HCT116 (cell line): ENCODE measurements around the gene TWF1. TPM values are rescaled to one million over a fixed set of nuclear protein-coding genes. Genes with fewer than 3 reads are reported as not detected.

Experiments used
- ATAC-seq: fragments of 200-7000 bp; cut with Tn5 transposase; 2 replicates; pipeline ENCODE4 v1.9.1; 2020; ENCODE audit warnings: mild to moderate bottlenecking, moderate library complexity
- BruUV-seq: library from RNA; stranded (reverse); fragments of 400-500 nt; replicated peaks from 2 replicates; lab custom pipeline; 2021; lab: Mats Ljungman, UMichigan
- CTCF ChIA-PET: fragments of 300-600 bp; sonication (Branson Sonifier 250); formaldehyde crosslinking; loops from one replicate; lab custom pipeline; 2021; ENCODE audit warnings: antibody characterized with exemption; lab: Charles Lee
- POLR2A ChIA-PET: fragments of 300-600, 350-600 bp; sonication (Branson Sonifier 250); formaldehyde crosslinking; loops from one replicate; lab custom pipeline; 2021; ENCODE audit warnings: antibody characterized with exemption; lab: Charles Lee
- RAD21 ChIA-PET, 2 experiments: fragments of 300-600 bp; sonication (Branson Sonifier 250); formaldehyde crosslinking; loops; one replicate each; lab custom pipeline; 2023; ENCODE audit warnings: low total read pairs in 2 of 2; ENCODE audit not compliant: uncharacterized antibody in 2 of 2, unreplicated experiment in 2 of 2, low non-redundant PET in 1 of 2; lab: Charles Lee
- DNase-seq: peaks from one replicate; pipeline ENCODE4 v3.0.0-alpha.2; 2010; ENCODE audit warnings: low read depth, low spot score
- H2AFZ ChIP-seq: fragments of 200-600 bp; shearing (Covaris generic), sonication (generic); 2 replicates; pipeline ENCODE4 v1.6.1; 2017; ENCODE audit warnings: low read depth, mixed run types, mixed read lengths, antibody characterized with exemption, low read length; ENCODE audit not compliant: poor library complexity, severe bottlenecking
- H3K27ac ChIP-seq: 2 replicates; pipeline ENCODE4 v1.5.1; 2012; ENCODE audit warnings: low read depth, low read length
- H3K27me3 ChIP-seq: fragments of 200-600 bp; sonication (generic); 2 replicates; pipeline ENCODE4 v1.6.1; 2016; ENCODE audit warnings: mixed run types, low read length, mixed read lengths; ENCODE audit not compliant: insufficient read depth
- H3K36me3 ChIP-seq, 2 experiments: fragments of 200-500 bp in 1 of 2; fragments of 200-600 bp in 1 of 2; sonication (Bioruptor generic) in 1 of 2; sonication (generic) in 1 of 2; 2 replicates each; pipeline versions ENCODE4 v1.5.1 to v1.6.1; 2014 to 2016; ENCODE audit warnings: low read length in 2 of 2, inconsistent platforms in 1 of 2, mixed read lengths in 1 of 2, mixed run types in 1 of 2; ENCODE audit not compliant: insufficient read depth in 2 of 2, control insufficient read depth in 1 of 2
- H3K4me1 ChIP-seq, 2 experiments: fragments of 200-600 bp in 1 of 2; sonication (generic) in 1 of 2; 2 replicates each; pipeline versions ENCODE4 v1.5.1 to v1.6.1; 2012 to 2017; ENCODE audit warnings: low read length in 2 of 2, inconsistent platforms in 1 of 2, mild to moderate bottlenecking in 1 of 2, mixed read lengths in 1 of 2, mixed run types in 1 of 2, moderate library complexity in 1 of 2; ENCODE audit not compliant: insufficient read depth in 2 of 2, control insufficient read depth in 1 of 2
- H3K4me2 ChIP-seq: fragments of 200-600 bp; sonication (generic); 2 replicates; pipeline ENCODE4 v1.6.1; 2017; ENCODE audit warnings: mixed run types, low read length, mixed read lengths
- H3K4me3 ChIP-seq, 2 experiments: fragments of 200-600 bp in 1 of 2; sonication (generic) in 1 of 2; replicated peaks in 1 of 2; 2 replicates each; pipeline ENCODE4 v1.5.1; 2011 to 2016; ENCODE audit warnings: low read length in 2 of 2, control low read depth in 1 of 2, low read depth in 1 of 2, mild to moderate bottlenecking in 1 of 2, mixed read lengths in 1 of 2, mixed run types in 1 of 2
- H3K79me2 ChIP-seq: fragments of 200-600 bp; sonication (generic); 2 replicates; pipeline ENCODE4 v1.6.1; 2017; ENCODE audit warnings: mild to moderate bottlenecking, mixed run types, low read length, moderate library complexity, mixed read lengths; ENCODE audit not compliant: insufficient read depth
- H3K9ac ChIP-seq: fragments of 200-600 bp; sonication (generic); 2 replicates; pipeline ENCODE4 v1.6.1; 2016; ENCODE audit warnings: low read length, mixed read lengths
- H3K9me2 ChIP-seq: fragments of 200-600 bp; sonication (generic), shearing (Covaris generic); 2 replicates; pipeline ENCODE4 v1.6.1; 2017; ENCODE audit warnings: mixed run types, mild to moderate bottlenecking, moderate library complexity; ENCODE audit not compliant: insufficient read depth
- H3K9me3 ChIP-seq, 2 experiments: fragments of 200-500 bp in 1 of 2; fragments of 200-600 bp in 1 of 2; sonication (Bioruptor generic) in 1 of 2; sonication (generic) in 1 of 2; 2 replicates each; pipeline ENCODE4 v1.6.1; 2014 to 2017; ENCODE audit warnings: low read length in 2 of 2, mixed read lengths in 2 of 2, inconsistent platforms in 1 of 2, low read depth in 1 of 2, mild to moderate bottlenecking in 1 of 2, mixed run types in 1 of 2, moderate library complexity in 1 of 2; ENCODE audit not compliant: control insufficient read depth in 1 of 2, insufficient read depth in 1 of 2
- H4K20me1 ChIP-seq: fragments of 200-600 bp; sonication (generic), shearing (Covaris generic); 2 replicates; pipeline ENCODE4 v1.6.1; 2017; ENCODE audit warnings: mixed run types, mild to moderate bottlenecking, moderate library complexity; ENCODE audit not compliant: insufficient read depth
- CEBPB ChIP-seq: IDR thresholded peaks from 2 replicates; pipeline ENCODE4 v1.6.1; 2012; ENCODE audit warnings: low read depth
- ELF1 ChIP-seq: IDR thresholded peaks from 2 replicates; pipeline ENCODE4 v1.6.1; 2012; ENCODE audit warnings: low read depth, borderline replicate concordance
- EZH2 ChIP-seq: fragments of 200-600 bp; sonication (generic); IDR thresholded peaks from 2 replicates; pipeline ENCODE4 v1.6.1; 2017; ENCODE audit warnings: antibody characterized with exemption, mixed run types
- FOSL1 ChIP-seq: IDR thresholded peaks from 2 replicates; pipeline ENCODE4 v1.6.1; 2012; ENCODE audit warnings: low read depth
- JUND ChIP-seq: IDR thresholded peaks from 2 replicates; pipeline ENCODE4 v1.6.1; 2012
- POLR2A ChIP-seq: IDR thresholded peaks from 2 replicates; pipeline ENCODE4 v1.7.0; 2011; ENCODE audit warnings: borderline replicate concordance; ENCODE audit not compliant: insufficient read depth, insufficient read length; ENCODE audit errors: extremely low read depth
- RAD21 ChIP-seq: IDR thresholded peaks from 2 replicates; pipeline ENCODE4 v1.6.1; 2012; ENCODE audit warnings: low read depth, mild to moderate bottlenecking
- YY1 ChIP-seq: IDR thresholded peaks from 2 replicates; pipeline ENCODE4 v1.6.1; 2011; ENCODE audit warnings: low read length, low read depth, moderate library complexity, mild to moderate bottlenecking; ENCODE audit not compliant: insufficient replicate concordance; ENCODE audit errors: extremely low read depth
- ZFX ChIP-seq: fragments of 450-650 bp; IDR thresholded peaks from 2 replicates; pipeline ENCODE4 v1.6.1; 2017
- intact Hi-C: fragments of 100-400 bp; cut with micrococcal nuclease; formaldehyde crosslinking; loops from 2 replicates; pipeline ENCODE4 v1.10.0; 2022
- total RNA-seq: library from RNA; stranded (reverse); gene quantifications from one replicate; pipeline ENCODE4 v1.2.1, GENCODE V29; 2021; ENCODE audit not compliant: unreplicated experiment
- TF ChIP-seq, protein P1 (sequence below), 3 experiments: fragments of 200-600 bp in 1 of 3; sonication (generic) in 1 of 3; IDR thresholded peaks in 2 of 3; conservative IDR thresholded peaks in 1 of 3; 2 replicates each; pipeline ENCODE4 v1.5.1; 2012 to 2017; ENCODE audit warnings: low read depth in 2 of 3, low read length in 2 of 3, antibody characterized with exemption in 1 of 3, borderline replicate concordance in 1 of 3, control low read depth in 1 of 3, mild to moderate bottlenecking in 1 of 3, mixed read lengths in 1 of 3, mixed run types in 1 of 3, moderate library complexity in 1 of 3; ENCODE audit not compliant: insufficient read depth in 1 of 3
- TF ChIP-seq, protein P2 (sequence below): IDR thresholded peaks from 2 replicates; pipeline ENCODE4 v1.6.1; 2012

Gene TWF1
- total RNA-seq, 1 experiment from 2014 or later, result 125 TPM

DNA sequence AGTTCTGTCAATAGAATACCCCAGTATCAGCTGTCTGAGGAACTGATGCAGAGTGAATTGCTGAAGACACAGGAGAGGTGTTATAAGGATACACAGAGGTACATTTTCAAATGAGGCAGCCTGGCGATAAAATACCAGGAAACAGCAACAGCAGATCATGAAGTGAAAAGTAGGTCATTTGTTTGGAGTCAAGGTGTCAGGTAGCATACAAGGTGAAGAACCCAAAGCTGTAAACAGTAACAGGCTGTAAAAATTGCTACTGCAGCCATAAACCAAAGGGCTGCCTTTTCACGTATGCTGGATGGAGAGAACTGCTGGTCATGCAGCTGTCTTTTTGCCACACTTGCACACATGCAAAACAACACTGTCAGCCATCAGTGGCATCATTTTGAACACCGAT lies 9.3 kb upstream of the TWF1 start:
- no peaks in the 10 kb centered on the region for H3K27me3 ChIP-seq
- no peaks in the 10 kb centered on the region for H3K9me2 ChIP-seq
- DNase-seq, result no peak
- H3K79me2 ChIP-seq, result no peaks in the 10 kb centered on the region
- TF ChIP-seq JUND, result no peak
- TF ChIP-seq CEBPB, result no peak
- TF ChIP-seq RAD21, result no peak
- TF ChIP-seq, protein P1, sequence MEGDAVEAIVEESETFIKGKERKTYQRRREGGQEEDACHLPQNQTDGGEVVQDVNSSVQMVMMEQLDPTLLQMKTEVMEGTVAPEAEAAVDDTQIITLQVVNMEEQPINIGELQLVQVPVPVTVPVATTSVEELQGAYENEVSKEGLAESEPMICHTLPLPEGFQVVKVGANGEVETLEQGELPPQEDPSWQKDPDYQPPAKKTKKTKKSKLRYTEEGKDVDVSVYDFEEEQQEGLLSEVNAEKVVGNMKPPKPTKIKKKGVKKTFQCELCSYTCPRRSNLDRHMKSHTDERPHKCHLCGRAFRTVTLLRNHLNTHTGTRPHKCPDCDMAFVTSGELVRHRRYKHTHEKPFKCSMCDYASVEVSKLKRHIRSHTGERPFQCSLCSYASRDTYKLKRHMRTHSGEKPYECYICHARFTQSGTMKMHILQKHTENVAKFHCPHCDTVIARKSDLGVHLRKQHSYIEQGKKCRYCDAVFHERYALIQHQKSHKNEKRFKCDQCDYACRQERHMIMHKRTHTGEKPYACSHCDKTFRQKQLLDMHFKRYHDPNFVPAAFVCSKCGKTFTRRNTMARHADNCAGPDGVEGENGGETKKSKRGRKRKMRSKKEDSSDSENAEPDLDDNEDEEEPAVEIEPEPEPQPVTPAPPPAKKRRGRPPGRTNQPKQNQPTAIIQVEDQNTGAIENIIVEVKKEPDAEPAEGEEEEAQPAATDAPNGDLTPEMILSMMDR (IDR thresholded peaks at IDR 0.05 in 2 of 3, conservative IDR thresholded peaks at IDR 0.05 in 1 of 3; ENCODE audit: borderline replicate concordance in 1 of 3, insufficient read depth in 1 of 3, low read depth in 2 of 3, low read length in 2 of 3), result no peak
- no peak for TF ChIP-seq EZH2
- no peak for TF ChIP-seq FOSL1
- TF ChIP-seq, all 23 proteins: peak for 0
- H3K9me3 ChIP-seq, result no peaks in the 10 kb centered on the region
- H2AFZ ChIP-seq, result no peak overlapping the region
- H3K27ac ChIP-seq, result no peak overlapping the region
- no TSS peak for BruUV-seq
- POLR2A ChIA-PET, result no interaction called here
- intact Hi-C loops, result no loop called here
- H3K36me3 ChIP-seq, result no peaks in the 10 kb centered on the region
- H3K4me1 ChIP-seq, result peaks cover 0 to 5% of the 10 kb centered on the region in 2 experiments; a peak in 2 of 4 replicates
- H3K4me2 ChIP-seq, result no peak overlapping the region
- no peaks in the 10 kb centered on the region for H4K20me1 ChIP-seq
- H3K9ac ChIP-seq, result no peak overlapping the region
- CTCF ChIA-PET, result interaction anchor here (1.7 kb wide), 1 partner anchor 9 kb away, joined by 6 read pairs; the partner anchor contains the start of gene TWF1
- H3K4me3 ChIP-seq, result no peak overlapping the region
- ATAC-seq, result no peak
- RAD21 ChIA-PET, result no interaction called here

DNA sequence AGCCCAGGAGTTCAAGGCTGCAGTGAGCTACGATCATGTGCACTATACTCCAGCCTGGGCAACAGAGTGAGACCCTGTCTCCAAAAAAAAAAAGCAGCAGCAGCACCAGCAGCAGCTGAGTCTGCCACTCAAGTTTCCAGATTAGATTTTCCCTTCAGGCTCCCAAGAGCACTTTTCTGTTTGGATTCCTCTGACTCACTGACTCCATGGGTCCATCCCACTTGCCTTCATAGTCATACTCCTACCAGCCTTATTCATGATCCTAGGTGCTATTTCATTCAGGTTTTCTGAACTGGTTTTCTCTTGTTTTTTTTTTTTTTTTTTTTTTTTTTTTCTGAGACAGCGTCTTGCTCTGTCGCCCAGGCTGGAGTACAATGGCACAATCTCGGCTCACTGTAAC lies 6.8 kb upstream of the TWF1 start:
- TF ChIP-seq ELF1 (no peak), EZH2 (no peak), RAD21 (no peak), POLR2A (no peak), ZFX (no peak), YY1 (no peak)
- TF ChIP-seq, protein P2, sequence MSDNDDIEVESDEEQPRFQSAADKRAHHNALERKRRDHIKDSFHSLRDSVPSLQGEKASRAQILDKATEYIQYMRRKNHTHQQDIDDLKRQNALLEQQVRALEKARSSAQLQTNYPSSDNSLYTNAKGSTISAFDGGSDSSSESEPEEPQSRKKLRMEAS, result no peak
- Histone ChIP-seq H3K9me3 (no peaks in the 10 kb centered on the region), H2AFZ (no peak overlapping the region), H4K20me1 (no peaks in the 10 kb centered on the region), H3K36me3 (no peaks in the 10 kb centered on the region), H3K79me2 (no peaks in the 10 kb centered on the region), H3K4me3 (no peak overlapping the region), H3K27me3 (no peaks in the 10 kb centered on the region), H3K9ac (no peak overlapping the region), H3K27ac (no peak overlapping the region), H3K4me1 (peaks cover 0 to 5% of the 10 kb centered on the region in 2 experiments; a peak in 2 of 4 replicates), H3K9me2 (no peaks in the 10 kb centered on the region), H3K4me2 (no peak overlapping the region)
- ATAC-seq (no peak), DNase-seq (no peak)
- POLR2A ChIA-PET, result no interaction called here
- RAD21 ChIA-PET, result no interaction called here
- no TSS peak for BruUV-seq
- intact Hi-C loops, result no loop called here
- CTCF ChIA-PET, result no interaction called here
